IPS-20b (cell line): ENCODE results near the gene C6.

Experiments used
- H3K27ac ChIP-seq: one replicate; pipeline ENCODE4 v1.5.1; 2013; ENCODE audit warnings: low read length
- H3K27me3 ChIP-seq: 2 replicates; pipeline ENCODE4 v1.6.1; 2013; ENCODE audit warnings: mild to moderate bottlenecking, low read length, inconsistent platforms; ENCODE audit not compliant: insufficient read depth
- H3K36me3 ChIP-seq: 2 replicates; pipeline ENCODE4 v1.6.1; 2013; ENCODE audit warnings: low read depth, mild to moderate bottlenecking, inconsistent platforms, low read length, moderate library complexity; ENCODE audit not compliant: insufficient read depth
- H3K4me1 ChIP-seq: 2 replicates; pipeline ENCODE4 v1.6.1; 2013; ENCODE audit warnings: mild to moderate bottlenecking, control low read depth, inconsistent platforms, low read length, moderate library complexity; ENCODE audit not compliant: insufficient read depth
- H3K4me3 ChIP-seq: 2 replicates; pipeline ENCODE4 v1.5.1; 2013; ENCODE audit warnings: mild to moderate bottlenecking, low read length, inconsistent platforms
- H3K9ac ChIP-seq: 2 replicates; pipeline ENCODE4 v1.6.1; 2013; ENCODE audit warnings: low read depth, mild to moderate bottlenecking, inconsistent platforms, low read length, moderate library complexity
- H3K9me3 ChIP-seq: 2 replicates; pipeline ENCODE4 v1.6.1; 2013; ENCODE audit warnings: mild to moderate bottlenecking, low read depth, low read length, inconsistent platforms; ENCODE audit not compliant: insufficient read depth

The C6 gene

DNA sequence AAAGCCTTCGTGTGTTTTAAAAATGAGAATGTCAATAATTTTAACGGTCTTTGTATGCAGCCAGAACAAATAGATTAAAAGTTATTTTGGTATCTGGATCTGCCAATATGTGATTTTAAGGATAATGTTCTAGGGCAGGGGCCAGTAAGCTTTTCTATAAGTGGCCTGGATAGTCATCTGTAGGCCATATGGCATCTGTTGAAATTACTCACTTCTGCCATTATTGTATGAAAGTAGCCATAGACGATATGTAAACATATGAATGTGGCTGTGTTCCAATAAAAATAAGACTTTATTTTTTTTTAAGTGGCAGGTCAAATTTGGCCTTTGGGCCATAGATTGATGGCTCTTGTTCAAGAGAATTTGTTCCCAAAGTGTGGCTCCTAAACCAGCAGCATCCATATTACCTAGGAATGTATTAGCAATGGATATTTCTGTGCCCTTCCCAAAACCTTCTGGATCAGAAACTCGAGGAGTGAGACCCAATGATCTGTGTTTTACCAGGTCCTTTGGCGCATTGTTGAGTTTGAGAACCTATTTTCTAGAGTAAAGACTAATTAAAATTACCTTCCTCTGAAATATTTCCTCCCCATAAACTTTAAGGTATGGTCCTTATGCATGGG, 55.9 kb downstream of the C6 start:
- Histone ChIP-seq H3K4me1 (no peaks in the 10 kb centered on the region), H3K9ac (no peak overlapping the region), H3K27ac (no peak overlapping the region), H3K9me3 (no peaks in the 10 kb centered on the region), H3K27me3 (no peaks in the 10 kb centered on the region), H3K4me3 (no peak overlapping the region), H3K36me3 (no peaks in the 10 kb centered on the region)

DNA sequence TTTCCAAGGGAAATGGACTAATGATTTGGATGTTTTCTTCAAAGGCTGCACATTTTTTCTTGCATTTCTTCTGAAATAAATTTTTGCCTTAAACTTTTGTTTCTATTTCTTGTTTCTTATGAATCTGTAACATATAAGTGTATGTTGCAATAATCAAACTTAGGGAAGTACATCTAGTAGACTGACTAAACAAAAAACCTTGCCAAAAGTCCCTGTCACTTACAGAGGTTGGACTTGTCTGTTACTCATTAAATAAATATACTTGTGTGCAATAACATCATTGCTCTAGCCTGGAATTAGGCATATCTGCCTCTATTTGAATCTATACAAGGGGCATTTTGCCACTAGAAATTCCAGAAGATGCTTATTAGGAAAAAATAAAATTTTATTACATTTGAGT, 56.6 kb downstream of the C6 start:
- H3K4me3 ChIP-seq = no peak overlapping the region
- no peaks in the 10 kb centered on the region for H3K4me1 ChIP-seq
- no peaks in the 10 kb centered on the region for H3K9me3 ChIP-seq
- H3K27ac ChIP-seq = no peak overlapping the region
- H3K27me3 ChIP-seq = no peaks in the 10 kb centered on the region
- no peaks in the 10 kb centered on the region for H3K36me3 ChIP-seq
- no peak overlapping the region for H3K9ac ChIP-seq

DNA sequence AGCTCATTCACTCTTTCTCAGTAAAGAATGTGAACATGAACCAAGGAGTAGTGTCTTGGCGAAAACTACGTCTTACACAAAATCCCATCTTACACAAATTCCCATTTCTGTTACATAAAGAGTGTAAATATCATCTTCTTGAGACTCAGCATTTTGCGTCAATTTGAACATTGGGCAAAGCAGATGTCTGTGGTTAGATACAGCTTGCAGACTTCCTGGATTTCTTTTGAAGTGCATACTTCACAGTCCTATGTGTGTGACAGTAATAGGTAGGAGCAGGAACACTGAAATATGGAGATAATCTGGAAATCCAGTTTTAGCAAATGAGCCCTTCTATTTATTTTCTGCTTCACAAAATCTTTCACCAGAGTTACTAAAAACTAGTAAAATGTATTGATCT, 58.8 kb downstream of the C6 start:
- Histone ChIP-seq H3K27me3 (no peaks in the 10 kb centered on the region), H3K9ac (no peak overlapping the region), H3K36me3 (no peaks in the 10 kb centered on the region), H3K4me3 (no peak overlapping the region), H3K27ac (no peak overlapping the region), H3K9me3 (no peaks in the 10 kb centered on the region), H3K4me1 (no peaks in the 10 kb centered on the region)

DNA sequence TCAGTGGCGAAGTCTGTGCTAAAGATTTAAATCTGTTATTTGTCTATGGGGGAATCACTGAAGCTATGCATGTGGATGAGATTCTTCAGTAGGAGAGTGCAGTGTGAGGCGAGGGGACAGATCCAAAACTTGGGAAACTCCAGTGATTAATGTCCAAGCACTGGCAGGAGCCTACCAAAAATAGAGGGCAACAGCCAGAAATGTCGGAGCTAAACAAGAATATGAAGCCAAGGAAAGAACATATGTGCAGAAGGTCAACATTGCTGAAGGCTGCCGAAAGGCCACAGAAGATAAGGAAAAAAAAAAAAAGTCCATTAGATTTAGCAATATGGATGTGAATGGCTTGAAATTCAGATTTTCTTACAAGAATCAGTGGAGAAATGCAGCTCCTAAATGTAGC, 61.8 kb downstream of the C6 start:
- H3K27ac ChIP-seq = no peak overlapping the region
- H3K27me3 ChIP-seq = no peaks in the 10 kb centered on the region
- H3K4me1 ChIP-seq = no peaks in the 10 kb centered on the region

DNA sequence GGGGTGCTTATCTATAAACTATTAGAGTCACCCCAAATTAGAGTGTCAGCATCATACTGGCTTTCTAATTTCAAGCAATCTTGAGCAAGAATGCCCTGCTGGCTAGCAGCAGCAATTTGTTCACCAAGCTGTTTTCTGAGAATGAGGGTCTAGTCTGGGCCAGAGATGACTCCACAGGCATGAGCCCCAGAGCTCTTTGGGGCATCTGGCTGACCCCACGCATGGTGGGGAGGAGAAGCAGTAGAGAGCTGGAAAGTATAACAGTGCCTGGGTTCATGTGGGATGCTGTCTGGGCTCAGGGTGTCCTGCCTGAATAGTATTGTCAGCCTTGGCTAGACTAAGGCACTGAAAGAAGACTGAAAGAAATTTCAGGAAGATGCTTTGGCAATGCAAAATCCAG, 64.9 kb downstream of the C6 start:
- no peak overlapping the region for H3K9ac ChIP-seq

More for the DNA sequence above, 61.8 kb downstream of the C6 start:
- H3K4me3 ChIP-seq = no peak overlapping the region
- no peaks in the 10 kb centered on the region for H3K9me3 ChIP-seq
- no peaks in the 10 kb centered on the region for H3K36me3 ChIP-seq
- no peak overlapping the region for H3K9ac ChIP-seq

DNA sequence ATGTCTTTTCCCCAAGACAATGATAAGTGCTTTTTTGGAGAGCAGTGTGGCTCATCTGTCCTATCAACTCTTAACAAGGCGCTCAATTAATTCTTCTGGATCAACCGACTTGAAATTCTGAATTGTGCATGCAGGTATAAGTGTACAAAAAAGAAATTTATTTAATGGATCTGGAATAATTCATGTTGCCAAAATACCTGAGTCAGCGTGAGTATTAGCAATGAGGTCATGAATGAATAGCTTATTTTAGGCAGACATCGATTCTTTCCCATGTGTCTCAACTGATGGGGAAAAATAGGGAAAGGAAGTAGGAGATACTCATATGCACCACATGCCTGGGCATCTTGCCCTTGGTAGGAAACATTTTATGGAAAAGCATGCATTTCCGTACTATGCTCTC, 68.0 kb downstream of the C6 start:
- no peak overlapping the region for H3K27ac ChIP-seq
- H3K27me3 ChIP-seq = no peaks in the 10 kb centered on the region
- H3K4me1 ChIP-seq = no peaks in the 10 kb centered on the region
- H3K36me3 ChIP-seq = no peaks in the 10 kb centered on the region
- no peaks in the 10 kb centered on the region for H3K9me3 ChIP-seq
- H3K4me3 ChIP-seq = no peak overlapping the region
- H3K9ac ChIP-seq = no peak overlapping the region

More for the DNA sequence above, 64.9 kb downstream of the C6 start:
- H3K27ac ChIP-seq = no peak overlapping the region
- H3K36me3 ChIP-seq = no peaks in the 10 kb centered on the region
- H3K4me1 ChIP-seq = no peaks in the 10 kb centered on the region
- no peaks in the 10 kb centered on the region for H3K9me3 ChIP-seq
- no peak overlapping the region for H3K4me3 ChIP-seq
- H3K27me3 ChIP-seq = no peaks in the 10 kb centered on the region

DNA sequence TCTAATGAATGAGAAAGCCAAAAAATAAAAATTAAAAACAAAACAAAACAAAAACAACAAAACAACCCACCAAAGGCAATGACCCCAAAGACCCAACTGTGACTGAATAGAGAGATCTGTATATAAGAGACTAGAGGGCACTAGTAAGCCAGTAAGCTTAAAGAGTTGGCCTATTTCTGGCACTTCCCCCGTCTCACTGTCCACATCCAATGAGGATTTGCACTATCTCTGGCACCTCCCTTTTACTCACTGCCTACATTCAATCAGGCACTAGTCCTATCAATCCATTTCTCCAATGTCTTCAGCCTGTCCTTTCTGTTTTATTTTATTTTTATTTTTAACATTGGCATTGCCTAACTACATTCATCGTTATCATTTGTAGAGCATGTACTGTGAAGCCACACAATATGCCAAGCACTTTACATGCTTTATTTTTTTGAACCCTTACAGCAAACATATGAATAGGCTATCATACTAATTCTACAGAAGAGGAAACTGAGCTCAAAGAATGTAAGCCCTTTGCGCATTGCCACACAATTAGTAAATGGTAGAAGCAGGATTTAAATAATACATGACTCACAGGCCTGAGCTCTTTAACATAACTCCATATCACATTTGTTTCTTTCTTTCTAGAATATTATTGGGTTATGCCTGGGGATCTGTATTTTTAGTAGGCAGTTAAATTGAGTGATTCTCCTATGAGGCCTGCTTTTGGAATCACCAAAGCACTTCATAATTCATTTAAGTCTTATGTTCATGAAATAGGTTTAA, 70.0 kb downstream of the C6 start:
- H3K27ac ChIP-seq = no peak overlapping the region
- H3K9ac ChIP-seq = no peak overlapping the region
- H3K4me1 ChIP-seq = no peaks in the 10 kb centered on the region
- H3K36me3 ChIP-seq = no peaks in the 10 kb centered on the region
- no peak overlapping the region for H3K4me3 ChIP-seq
- no peaks in the 10 kb centered on the region for H3K27me3 ChIP-seq
- H3K9me3 ChIP-seq = no peaks in the 10 kb centered on the region

DNA sequence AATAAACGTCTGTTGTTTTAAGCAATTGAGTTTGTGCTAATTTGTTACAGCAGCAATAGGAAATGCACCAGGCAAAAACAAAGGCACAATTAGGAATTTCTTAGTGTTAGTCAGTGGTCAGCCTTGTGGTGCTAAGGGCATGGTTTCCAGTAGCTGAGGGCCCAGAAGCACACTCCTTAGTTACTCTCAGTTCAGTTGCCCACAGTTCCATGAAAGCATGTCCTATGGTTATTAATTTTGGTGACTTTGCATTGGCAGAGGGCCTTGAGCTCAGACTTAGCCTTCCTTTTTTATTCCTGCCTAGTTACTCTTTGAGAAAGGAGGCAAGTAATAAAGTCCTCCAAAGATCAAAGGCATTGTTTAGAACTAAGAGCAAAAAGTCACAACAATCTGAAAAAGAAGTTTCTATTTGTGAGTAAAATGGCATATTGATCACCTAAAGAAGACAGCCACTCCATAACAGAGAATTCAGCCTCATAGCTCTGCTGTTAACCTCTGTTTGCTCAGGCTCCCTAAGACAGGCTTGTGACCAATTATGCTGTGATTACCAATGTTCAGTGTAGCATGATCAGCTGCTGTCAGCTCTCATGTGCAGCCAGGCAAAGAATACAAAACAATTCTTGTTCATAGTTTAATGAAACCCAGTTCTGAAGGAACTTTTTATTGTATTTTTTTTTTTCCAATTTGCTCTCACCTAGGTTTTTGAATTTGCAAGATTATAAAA, 85.2 kb downstream of the C6 start:
- H3K36me3 ChIP-seq = no peaks in the 10 kb centered on the region

DNA sequence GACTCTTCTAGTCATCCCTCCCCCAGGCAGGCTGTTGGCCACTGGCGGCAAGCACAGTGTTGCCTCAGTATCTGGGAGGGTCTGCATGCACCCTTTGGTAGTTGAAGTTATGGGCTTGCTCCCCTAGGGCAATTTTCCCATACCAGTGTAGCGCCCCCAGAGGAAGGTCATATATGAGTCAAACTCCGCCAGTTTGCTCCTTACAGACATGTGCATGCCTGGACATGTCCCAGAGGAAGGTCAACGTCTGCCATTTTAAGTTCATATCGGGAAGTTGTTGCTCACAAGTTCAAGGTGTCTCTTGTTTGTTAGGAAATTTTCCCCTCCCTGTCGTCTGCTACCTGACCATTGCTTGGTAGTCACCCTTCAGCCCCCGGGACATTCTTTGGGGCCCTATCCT, 90.9 kb downstream of the C6 start:
- H3K36me3 ChIP-seq = no peaks in the 10 kb centered on the region
- H3K27me3 ChIP-seq = no peaks in the 10 kb centered on the region
- no peak overlapping the region for H3K27ac ChIP-seq
- no peaks in the 10 kb centered on the region; the same call in 1 of the 2 replicates for H3K4me1 ChIP-seq
- H3K4me3 ChIP-seq = no peak overlapping the region
- peaks cover 4% of the 10 kb centered on the region for H3K9me3 ChIP-seq
- no peak overlapping the region for H3K9ac ChIP-seq

More for the DNA sequence above, 85.2 kb downstream of the C6 start:
- H3K4me1 ChIP-seq = peaks cover 4% of the 10 kb centered on the region; the same call in 1 of the 2 replicates
- peaks cover under 1% of the 10 kb centered on the region; the same call in 1 of the 2 replicates for H3K9me3 ChIP-seq
- H3K27me3 ChIP-seq = no peaks in the 10 kb centered on the region
- H3K27ac ChIP-seq = no peak overlapping the region
- no peak overlapping the region for H3K4me3 ChIP-seq
- no peak overlapping the region for H3K9ac ChIP-seq

DNA sequence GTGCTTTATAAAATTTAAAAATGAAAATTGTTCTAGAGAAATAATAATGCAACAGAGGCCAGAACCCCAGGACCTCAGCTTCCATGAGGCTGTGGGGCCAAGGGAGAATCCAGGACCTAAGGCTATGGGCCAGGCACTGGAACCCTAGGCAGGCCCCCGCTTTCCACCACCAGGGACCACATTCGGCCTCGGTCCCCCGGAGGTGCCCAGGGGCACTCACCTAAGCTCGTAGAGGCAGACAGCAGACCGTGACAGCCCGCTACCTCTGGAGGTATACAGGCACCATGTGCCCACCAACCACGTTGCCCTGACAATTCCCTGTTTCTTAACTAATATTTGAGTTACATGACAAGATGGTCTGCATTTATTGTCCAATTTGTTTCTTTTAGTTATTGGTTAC, 92.7 kb downstream of the C6 start:
- no peak overlapping the region for H3K9ac ChIP-seq
- peaks cover 4% of the 10 kb centered on the region for H3K9me3 ChIP-seq
- H3K4me1 ChIP-seq = no peaks in the 10 kb centered on the region
- H3K36me3 ChIP-seq = no peaks in the 10 kb centered on the region
- H3K4me3 ChIP-seq = no peak overlapping the region
- H3K27ac ChIP-seq = no peak overlapping the region
- H3K27me3 ChIP-seq = no peaks in the 10 kb centered on the region

DNA sequence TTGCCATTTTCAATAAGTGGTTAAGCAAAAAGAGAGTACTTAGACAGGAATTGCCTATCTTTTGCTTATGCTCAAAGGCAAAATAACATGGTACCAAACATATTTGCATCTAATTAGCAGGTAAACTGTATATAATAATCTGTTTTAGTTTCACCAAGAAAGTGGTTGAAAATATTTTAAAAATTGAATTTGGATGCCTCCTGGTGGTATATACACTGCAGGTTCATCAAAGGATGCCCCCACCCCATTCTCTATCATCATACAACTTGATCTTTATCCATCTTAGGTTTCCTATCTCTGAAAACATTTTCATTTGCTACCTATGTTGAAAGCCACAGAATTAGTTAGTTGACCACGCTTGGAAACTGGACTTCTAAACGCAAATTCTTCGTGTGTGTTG, 95.2 kb downstream of the C6 start:
- no peak overlapping the region for H3K9ac ChIP-seq
- no peaks in the 10 kb centered on the region for H3K27me3 ChIP-seq
- H3K27ac ChIP-seq = no peak overlapping the region
- H3K36me3 ChIP-seq = no peaks in the 10 kb centered on the region
- no peaks in the 10 kb centered on the region for H3K4me1 ChIP-seq
- no peak overlapping the region for H3K4me3 ChIP-seq
- H3K9me3 ChIP-seq = peaks cover 4% of the 10 kb centered on the region

DNA sequence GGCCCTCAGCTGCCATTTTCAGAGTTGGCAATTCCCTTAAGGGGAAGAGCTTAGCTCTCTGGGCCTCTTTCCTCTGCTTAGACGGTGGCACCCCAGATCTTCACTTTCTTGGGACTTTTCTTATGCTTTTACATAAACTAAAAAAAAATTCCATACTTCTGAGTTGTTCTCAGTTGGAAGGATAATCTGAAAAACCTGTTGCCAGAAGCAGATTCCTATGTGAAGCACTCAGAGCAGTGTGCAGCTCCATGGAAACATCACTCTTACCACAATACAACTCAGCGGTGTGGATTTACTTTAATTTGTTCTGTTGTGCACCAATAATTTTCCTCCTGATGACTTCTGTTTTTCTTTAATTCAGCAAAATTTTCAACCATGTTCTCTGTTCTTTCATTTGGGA, 98.1 kb downstream of the C6 start:
- no peaks in the 10 kb centered on the region for H3K27me3 ChIP-seq
- H3K27ac ChIP-seq = no peak overlapping the region
- H3K4me3 ChIP-seq = no peak overlapping the region
- no peaks in the 10 kb centered on the region for H3K9me3 ChIP-seq
- no peaks in the 10 kb centered on the region for H3K36me3 ChIP-seq
- no peaks in the 10 kb centered on the region for H3K4me1 ChIP-seq
- no peak overlapping the region for H3K9ac ChIP-seq
